ENCODE results near the gene CWC27.

- TF ChIP-seq GABPA (tag; conservative IDR thresholded peaks at IDR 0.05; ENCODE audit: low read depth) (no peak), ETS2 (tag; IDR thresholded peaks at IDR 0.05; ENCODE audit: borderline replicate concordance, poor library complexity, severe bottlenecking) (no peak), E2F5 (CRISPR knock-in tag; IDR thresholded peaks at IDR 0.05) (no peak), EP300 (IDR thresholded peaks at IDR 0.05; ENCODE audit: low read length) (no peak), ZFX (CRISPR knock-in tag; IDR thresholded peaks at IDR 0.05) (no peak), CREB1 (IDR thresholded peaks at IDR 0.05) (no peak), CREB1 (CRISPR knock-in tag; IDR thresholded peaks at IDR 0.05) (no peak), SMC3 (conservative IDR thresholded peaks at IDR 0.05; ENCODE audit: insufficient read depth, low read depth, low read length) (no peak), BRCA1 (IDR thresholded peaks at IDR 0.05) (no peak), BRCA1 (CRISPR knock-in tag; IDR thresholded peaks at IDR 0.05) (no peak), MYC (IDR thresholded peaks at IDR 0.05; ENCODE audit: low read depth, low read length) (no peak), MYC (CRISPR knock-in tag; IDR thresholded peaks at IDR 0.05; ENCODE audit: borderline replicate concordance, low read depth) (no peak), CEBPB (tag; IDR thresholded peaks at IDR 0.05) (no peak)
- TF ChIP-seq, protein P1, sequence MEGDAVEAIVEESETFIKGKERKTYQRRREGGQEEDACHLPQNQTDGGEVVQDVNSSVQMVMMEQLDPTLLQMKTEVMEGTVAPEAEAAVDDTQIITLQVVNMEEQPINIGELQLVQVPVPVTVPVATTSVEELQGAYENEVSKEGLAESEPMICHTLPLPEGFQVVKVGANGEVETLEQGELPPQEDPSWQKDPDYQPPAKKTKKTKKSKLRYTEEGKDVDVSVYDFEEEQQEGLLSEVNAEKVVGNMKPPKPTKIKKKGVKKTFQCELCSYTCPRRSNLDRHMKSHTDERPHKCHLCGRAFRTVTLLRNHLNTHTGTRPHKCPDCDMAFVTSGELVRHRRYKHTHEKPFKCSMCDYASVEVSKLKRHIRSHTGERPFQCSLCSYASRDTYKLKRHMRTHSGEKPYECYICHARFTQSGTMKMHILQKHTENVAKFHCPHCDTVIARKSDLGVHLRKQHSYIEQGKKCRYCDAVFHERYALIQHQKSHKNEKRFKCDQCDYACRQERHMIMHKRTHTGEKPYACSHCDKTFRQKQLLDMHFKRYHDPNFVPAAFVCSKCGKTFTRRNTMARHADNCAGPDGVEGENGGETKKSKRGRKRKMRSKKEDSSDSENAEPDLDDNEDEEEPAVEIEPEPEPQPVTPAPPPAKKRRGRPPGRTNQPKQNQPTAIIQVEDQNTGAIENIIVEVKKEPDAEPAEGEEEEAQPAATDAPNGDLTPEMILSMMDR (IDR thresholded peaks at IDR 0.05 in 2 of 3, conservative IDR thresholded peaks at IDR 0.05 in 1 of 3; ENCODE audit: insufficient read depth in 2 of 3, low read depth in 1 of 3, low read length in 3 of 3): no peak
These were observed 37.8 kb downstream of the CWC27 start for GRCh38 chr5:64806537-64806936.

Measured in K562 (cell line).